Measurements from ENCODE around the gene CNTN1.

Gene CNTN1

GRCh38 chr12:40691913-40692764, at the start of gene CNTN1:
Gene CNTN1 (plus strand): TSS chr12:40692439.
- DNase-seq (ENCODE audit: low spot score): peak; percentile 87

GRCh38 chr12:40643506-40643905, 48.7 kb upstream of the CNTN1 start:
- DNase-seq (ENCODE audit: low spot score): no peak

- no peak for DNase-seq (ENCODE audit: low spot score)
Measured at GRCh38 chr12:40643976-40644375, 48.3 kb upstream of the CNTN1 start.

- no peak for DNase-seq (ENCODE audit: low spot score)
Measured at GRCh38 chr12:40644708-40645107, 47.5 kb upstream of the CNTN1 start.

- no peak for DNase-seq (ENCODE audit: low spot score)
Measured at GRCh38 chr12:40645361-40645760, 46.9 kb upstream of the CNTN1 start.

GRCh38 chr12:40646456-40646855, 45.8 kb upstream of the CNTN1 start:
- DNase-seq (ENCODE audit: low spot score): no peak

GRCh38 chr12:40646911-40647310, 45.3 kb upstream of the CNTN1 start:
- DNase-seq (ENCODE audit: low spot score): no peak

GRCh38 chr12:40647651-40648050, 44.6 kb upstream of the CNTN1 start:
- DNase-seq (ENCODE audit: low spot score): no peak

- no peak for DNase-seq (ENCODE audit: low spot score)
Measured at GRCh38 chr12:40648519-40648918, 43.7 kb upstream of the CNTN1 start.

- DNase-seq (ENCODE audit: low spot score): no peak
Measured at GRCh38 chr12:40650038-40650704, 42.1 kb upstream of the CNTN1 start.

- DNase-seq (ENCODE audit: low spot score): no peak
Measured at GRCh38 chr12:40655451-40655850, 36.8 kb upstream of the CNTN1 start.

- DNase-seq (ENCODE audit: low spot score): no peak
Measured at GRCh38 chr12:40662366-40662765, 29.9 kb upstream of the CNTN1 start.

- no peak for DNase-seq (ENCODE audit: low spot score)
Measured at GRCh38 chr12:40663781-40664180, 28.5 kb upstream of the CNTN1 start.

- DNase-seq (ENCODE audit: low spot score): no peak
Measured at GRCh38 chr12:40668099-40668529, 24.1 kb upstream of the CNTN1 start.

GRCh38 chr12:40672741-40673271, 19.4 kb upstream of the CNTN1 start:
- DNase-seq (ENCODE audit: low spot score): no peak

GRCh38 chr12:40681148-40681547, 11.1 kb upstream of the CNTN1 start:
- no peak for DNase-seq (ENCODE audit: low spot score)

GRCh38 chr12:40684986-40685385, 7.3 kb upstream of the CNTN1 start:
- DNase-seq (ENCODE audit: low spot score): no peak

GRCh38 chr12:40688085-40688725, 4.0 kb upstream of the CNTN1 start:
- DNase-seq (ENCODE audit: low spot score): no peak

- DNase-seq (ENCODE audit: low spot score): no peak
Measured at GRCh38 chr12:40689576-40689975, 2.7 kb upstream of the CNTN1 start.

- no peak for DNase-seq (ENCODE audit: low spot score)
Measured at GRCh38 chr12:40692765-40693206, 547 bp downstream of the CNTN1 start.

- DNase-seq (ENCODE audit: low spot score): peak; percentile 7
Measured at GRCh38 chr12:40693207-40693821, 1.1 kb downstream of the CNTN1 start.
